Measurements from ENCODE around the gene MAMLD1.

The MAMLD1 gene

DNA sequence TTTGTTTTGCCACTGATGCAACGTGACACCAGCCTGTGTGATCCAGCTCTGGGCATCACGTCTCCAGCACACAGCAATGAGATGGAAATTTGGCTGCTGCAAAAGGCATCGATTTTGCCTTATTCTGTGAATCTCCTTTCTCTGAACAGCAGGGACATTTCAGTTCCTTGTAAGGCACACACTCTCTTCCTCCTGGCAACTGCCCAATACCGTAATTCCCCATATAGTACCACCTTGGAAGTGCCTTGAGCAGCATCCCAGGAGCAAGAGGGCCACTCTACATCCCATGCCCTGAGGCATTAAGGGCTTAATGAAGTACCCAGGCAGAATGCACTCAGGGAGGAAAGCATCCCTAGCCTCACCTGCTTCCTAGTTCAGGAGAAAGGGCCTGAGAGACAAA lies 10.5 kb upstream of the MAMLD1 start:
- DNase-seq (ENCODE audit: low read depth, low spot score), result no peak

DNA sequence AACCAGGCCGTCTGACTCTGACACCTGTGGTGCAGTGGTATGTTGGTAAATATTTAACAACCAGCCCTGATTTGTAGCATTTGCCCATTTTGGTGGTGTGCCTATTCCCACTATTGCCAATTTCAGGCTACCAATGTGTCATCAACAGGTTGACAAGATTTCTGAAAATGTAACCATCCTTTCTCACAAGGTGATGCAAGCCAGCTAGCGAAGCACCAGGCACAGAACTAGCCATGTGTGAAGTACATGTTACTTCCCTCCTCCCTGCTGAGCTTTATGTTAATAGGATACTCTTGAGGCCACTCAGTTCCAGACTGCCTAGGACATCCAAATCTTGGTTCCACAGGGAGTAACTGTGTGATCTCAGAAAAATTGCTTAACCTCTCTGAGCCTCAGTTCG lies 7.2 kb upstream of the MAMLD1 start:
- no peak for DNase-seq (ENCODE audit: low read depth, low spot score)

DNA sequence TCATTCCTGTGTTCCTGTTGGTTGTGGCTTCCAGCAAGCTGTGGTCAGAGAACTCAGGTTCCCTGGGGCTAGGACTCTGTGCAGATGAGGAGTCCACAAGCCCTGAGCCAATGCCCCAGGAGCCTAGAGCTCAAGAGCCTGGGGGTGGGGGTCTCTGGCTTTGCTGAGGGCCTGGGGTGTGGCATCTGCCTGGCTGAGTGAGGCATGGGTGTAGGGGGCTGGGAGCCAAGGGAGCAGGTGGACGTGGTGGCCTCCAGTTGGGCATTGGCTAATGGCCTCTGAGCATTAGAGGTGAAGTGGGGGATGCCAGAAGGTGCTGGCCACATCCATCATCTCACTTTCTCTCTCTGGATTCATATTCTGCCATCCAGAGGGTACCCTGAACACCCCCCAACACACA lies 5.3 kb upstream of the MAMLD1 start:
- no peak for DNase-seq (ENCODE audit: low read depth, low spot score)

DNA sequence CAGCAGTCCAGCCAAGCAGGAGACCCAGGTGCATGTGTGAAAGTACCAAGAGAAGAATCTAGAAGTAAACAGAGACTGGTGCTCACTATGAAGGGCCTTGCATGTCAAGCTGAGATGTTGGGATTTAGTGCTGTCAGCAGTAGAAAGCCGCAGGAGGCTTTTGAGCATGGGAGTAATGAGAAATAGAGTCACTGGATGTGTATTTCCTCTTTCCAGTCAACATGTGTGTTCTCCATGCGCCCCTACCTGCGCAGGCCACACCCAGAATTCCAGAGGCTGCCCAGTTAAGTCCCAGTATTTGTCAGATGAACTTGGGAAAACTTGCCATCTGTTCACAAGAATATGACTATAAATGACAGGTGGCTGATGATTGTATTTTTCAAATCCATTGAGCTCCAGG lies 4.5 kb upstream of the MAMLD1 start:
- DNase-seq (ENCODE audit: low read depth, low spot score), result no peak

DNA sequence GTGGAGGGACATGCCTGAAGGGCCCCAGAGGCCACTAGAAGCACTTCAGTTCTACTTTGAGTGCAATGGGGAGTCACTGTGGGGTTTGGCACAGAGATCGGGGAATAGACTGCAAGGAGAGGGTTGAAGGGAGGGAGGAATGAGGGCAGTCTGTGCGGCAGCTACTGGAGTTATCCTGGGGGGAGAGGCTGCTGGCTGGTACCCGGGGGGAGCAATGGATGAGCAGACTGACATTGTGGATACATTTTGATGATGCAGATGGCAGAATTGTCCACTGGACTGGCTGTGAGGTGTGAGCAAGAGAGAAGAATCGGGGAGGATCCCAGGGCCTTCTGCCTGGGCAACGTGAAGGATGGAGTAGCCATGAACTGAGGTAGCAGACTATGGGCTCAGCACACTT lies 2.8 kb upstream of the MAMLD1 start:
- DNase-seq (ENCODE audit: low read depth, low spot score), result no peak

DNA sequence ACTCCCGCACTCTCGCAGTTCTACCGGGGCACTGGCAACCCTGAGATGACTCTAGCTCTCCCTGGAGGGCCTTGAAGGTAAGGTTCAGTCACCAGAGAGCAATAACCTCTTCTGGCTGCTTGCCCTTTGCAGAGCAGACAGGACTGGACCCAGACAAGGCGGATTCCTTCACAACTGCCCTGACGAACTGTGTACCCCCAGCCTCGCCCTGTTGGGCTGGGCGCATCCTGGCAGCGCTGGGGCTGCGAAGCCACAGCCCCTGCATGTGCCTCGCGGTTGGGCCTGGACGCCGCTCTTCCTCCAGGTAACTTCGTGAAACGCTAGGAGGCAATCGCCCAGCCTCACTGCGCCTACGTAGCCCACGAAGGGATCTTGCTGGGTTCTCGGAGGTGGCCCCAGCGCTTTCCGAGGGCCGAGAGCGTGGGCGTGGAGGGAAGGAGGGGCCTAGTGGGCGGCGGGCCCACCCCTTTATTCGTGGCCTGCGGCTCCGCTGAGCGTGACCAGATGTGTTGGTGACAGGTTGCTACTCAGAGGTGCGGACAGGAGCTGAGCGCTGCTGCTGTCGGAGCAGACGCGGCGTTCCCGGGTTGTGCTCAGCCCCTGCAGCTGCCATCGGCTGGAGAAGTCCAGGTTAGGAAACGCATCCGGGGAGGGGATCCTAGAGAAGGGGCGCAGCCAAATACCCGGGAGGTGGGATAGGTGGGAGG lies 1.9 kb upstream of the MAMLD1 start:
- no peak for DNase-seq (ENCODE audit: low read depth, low spot score)

DNA sequence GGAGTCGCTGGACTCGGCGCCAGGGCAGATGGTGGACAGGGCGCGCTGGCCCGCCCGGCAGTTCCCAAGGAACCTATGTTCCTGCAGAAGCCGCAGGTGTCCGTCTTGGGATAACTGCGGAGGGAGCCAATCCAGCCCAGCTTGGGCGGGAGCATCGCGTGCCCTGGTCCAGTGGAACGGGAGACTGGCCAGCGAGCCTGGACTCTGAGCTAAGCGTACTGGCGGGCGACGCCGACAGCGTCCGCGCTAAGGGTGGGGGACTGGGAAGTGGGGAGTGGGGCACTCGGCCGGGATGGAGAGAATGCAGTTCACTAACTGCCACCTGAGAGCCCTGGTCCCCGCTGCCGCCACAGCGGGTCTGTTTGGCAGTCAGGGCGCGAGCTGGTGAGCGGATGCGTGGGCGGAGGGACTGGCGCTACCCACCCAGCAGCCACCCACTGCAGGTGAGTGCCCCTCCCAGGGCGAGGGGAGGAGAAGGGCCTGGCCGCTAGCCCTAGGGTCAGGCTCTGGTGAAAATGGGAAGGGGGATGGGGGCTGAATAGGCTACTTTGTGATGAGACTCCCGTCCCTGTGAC lies 1.3 kb upstream of the MAMLD1 start:
- no peak for DNase-seq (ENCODE audit: low read depth, low spot score)

DNA sequence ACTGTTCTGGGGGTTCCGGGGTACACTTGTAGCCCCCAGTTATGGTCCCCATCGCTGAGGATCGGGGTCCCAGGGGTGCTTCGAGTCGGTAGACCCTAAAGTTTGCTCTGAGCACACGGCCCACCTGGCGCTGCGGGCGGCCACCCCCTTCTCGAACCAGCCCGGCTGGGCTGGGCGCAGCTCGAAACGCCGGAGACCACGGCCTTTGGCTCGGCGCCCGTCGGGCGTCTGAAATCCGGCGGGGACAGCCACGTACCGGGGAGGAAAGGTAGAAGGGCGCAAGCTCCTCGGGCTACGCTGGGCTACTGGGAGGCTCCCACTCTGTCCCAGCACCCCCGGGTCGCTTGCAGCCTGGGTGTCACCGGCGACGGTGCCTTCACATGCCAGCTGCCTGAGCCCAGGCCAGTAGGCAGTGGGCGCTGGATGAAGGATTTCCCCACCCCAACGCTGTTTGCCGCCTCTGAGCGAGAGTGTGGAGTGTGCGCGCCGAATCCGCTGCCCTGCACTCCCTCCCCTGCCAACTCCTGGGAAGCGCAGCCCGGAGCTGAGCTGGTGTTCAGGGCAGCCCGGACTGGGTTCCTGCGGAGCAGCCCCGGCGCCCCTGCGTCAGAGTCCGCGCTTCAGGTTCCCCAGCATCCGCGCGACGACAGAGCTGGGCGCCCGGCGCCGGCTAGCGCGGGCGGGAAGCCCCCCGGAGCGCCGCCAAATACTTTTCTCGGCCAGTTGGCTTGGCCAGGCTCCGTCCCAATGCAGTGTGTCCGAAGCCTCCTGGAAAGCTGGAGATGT lies 637 bp downstream of the MAMLD1 start:
- no peak for DNase-seq (ENCODE audit: low read depth, low spot score)

DNA sequence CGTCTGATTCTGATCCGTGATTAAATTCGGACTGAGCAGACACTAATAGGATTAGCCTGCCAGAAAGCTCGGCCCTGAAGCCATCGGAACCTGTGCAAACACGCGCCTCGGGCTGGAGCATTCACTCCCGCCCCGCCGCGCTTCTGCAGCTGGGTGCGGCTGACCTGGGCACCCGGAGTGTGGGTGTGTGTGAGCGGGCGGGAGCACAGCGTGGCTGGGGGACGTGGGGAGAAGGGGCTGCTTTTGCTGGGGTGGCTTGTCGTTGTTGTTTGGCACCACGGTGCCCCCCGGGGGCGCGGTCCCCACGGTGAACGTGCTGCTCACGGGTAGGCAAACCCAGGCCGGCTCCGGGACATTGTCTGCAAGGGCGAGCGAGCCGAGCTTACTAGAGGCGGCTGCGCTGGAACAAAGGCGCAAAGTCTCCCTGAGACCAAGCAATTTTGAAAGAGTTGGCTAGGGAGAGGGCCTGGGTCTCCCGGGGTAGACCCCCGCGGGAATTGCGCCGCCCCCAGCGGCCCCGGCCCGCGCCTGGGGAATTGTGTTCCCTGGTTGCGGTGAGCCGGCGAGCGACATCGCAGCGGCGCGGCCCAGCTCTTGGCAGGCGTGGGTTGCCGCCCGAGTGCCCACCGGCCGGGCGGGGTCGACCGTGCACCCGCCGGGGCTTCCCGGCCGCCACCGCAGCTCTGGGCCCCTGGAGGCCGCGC lies 1.4 kb downstream of the MAMLD1 start:
- no peak for DNase-seq (ENCODE audit: low read depth, low spot score)

DNA sequence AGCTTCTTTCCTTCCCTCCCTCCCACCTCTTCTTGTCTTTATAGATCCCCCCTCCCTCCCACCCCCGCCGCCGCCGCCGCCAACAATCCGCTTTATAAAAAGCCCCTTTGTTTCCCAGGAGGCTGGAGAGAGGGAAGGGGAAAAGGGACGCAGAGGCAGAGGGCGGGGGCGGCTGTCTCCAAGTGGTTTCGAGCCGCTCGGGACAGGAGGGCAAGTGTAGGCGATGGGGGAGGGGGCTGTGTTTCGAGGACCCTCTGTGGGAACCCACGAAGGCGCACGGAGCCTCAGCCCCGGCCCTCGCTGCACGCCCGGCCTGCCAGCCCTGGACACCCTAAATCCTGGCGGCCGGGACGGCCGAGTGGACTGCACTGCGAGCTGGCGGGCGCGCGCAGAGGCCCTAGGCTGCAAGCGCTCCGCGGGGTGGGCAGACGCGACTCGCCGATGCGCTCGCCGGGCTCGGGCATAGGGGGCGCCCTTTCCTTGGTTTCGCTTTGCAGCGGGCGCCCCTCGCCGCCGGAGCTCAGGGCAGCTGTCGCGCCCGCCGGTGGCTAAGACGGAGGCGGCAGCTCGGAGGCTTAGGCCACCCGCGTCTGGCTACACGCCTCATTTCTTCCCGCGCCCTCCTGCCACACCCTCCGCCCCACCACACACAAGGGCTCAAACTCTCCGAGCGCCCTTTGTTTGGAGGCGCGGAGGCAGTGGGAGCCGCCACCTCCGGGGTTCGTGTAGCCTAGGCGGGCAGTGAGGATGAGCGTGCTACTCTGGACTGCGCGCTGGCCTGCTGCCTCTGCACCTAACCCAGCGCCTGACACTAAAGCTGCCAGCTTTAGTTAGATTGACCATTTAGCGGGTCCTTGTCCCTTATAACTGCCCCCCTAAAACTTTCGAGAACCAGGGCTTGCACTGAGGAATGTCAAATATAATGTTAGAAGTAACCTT lies 2.2 kb downstream of the MAMLD1 start:
- DNase-seq (ENCODE audit: low read depth, low spot score), result no peak

DNA sequence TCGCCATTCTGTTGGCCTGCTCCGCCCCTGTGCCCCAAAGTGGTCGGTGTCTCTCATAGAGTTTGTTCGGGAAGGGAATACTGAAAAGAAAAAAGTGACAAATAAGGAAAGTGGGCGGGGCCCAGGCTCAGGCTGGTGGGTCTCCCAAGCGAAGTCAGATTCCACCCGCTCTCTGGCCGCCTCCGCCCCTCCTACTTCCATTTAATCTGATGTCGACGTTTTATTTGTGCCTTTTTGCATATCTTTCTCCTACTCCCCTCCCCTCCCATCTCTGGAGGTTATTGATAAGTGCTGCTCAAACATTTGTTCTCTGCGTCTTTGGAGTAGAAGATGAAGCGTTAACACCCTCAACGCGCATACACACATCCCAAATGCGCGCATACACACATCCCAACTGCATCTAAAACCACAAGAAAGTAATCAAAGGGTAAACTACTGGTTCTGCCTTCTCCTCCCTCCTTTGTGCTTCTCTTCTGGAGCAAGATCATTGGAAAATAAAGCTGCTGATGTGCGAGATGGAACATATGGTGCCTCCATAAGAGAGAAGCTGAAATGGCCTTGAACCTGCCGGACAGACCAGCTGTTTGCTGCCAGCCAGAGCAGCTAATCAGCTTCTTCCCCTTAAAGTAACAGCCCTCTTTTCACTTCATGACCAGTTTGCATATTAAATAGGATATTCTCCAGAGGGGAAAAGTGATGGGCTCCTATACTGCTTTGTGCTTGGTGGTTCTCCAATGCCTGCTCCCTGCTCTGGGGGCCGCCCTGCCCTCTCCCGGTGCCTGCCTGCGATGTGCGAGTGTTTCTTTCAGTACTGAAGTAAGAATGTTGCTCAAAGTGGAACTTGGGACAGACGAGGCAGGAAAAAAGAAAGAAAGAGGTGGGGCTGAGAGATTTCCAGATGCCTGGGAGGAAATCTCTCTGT lies 3.1 kb downstream of the MAMLD1 start:
- no peak for DNase-seq (ENCODE audit: low read depth, low spot score)

DNA sequence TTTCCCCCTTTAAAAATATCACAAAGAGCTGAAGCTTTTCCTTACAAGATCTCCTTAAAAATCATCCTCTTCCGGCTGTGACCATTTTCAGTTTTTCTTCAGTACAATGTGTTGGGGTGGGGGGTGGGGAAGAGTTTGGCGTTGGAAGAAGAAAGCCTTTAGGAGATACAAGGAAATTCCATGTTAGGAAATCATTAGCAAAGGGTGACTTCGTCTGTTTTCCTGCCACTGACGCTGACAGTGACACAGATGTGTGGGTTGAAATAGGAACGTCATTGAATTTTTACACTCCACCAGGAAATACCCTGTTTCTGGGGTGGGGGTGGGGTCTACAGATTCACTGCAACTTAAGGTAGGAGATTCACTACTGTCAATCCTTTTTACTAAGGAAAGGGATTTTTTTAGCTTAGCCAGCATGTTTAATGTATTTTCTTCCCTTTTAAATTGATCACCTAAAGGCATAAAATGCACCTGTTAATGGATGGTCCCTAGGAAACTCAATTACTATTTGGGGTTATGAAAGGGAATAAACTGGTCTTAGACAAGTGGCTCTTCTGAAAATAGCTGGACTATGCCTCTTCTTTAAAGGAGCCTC lies 3.9 kb downstream of the MAMLD1 start:
- no peak for DNase-seq (ENCODE audit: low read depth, low spot score)

DNA sequence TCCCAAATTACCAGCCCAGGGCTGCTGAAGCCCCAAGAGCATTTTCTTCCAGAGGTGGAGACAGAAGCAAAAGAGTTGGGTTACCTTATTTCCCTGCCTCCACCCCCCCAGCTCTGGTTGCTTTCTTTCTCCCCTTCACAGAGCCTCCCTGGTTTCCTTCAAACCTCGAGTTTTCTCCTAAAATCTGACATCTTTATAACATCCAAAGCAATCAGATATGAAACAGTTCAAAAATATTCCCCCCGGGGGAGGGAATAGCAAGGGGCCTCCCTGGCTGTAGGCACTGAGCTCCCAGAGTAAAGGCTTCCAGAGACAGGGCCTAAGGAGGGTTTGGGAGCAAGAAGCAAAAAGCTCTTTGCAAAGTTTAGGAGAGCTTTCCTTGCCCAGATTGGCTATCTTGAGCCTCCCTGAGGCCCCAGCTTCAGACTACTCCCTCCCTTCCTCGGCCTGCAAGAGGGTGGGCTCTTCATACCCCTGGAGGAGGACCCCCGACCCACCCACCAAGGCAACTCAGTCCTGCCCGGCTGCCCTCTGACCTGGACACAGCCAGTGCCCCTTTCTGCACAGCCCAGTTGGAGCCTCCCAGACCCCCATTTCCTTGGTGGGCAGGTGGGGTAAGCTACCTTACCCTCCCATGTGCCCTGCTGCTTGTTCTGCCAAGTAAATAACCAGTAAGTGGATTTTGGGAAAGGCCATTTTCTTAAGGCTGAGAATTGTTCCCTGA lies 7.6 kb downstream of the MAMLD1 start:
- DNase-seq (ENCODE audit: low read depth, low spot score), result no peak

DNA sequence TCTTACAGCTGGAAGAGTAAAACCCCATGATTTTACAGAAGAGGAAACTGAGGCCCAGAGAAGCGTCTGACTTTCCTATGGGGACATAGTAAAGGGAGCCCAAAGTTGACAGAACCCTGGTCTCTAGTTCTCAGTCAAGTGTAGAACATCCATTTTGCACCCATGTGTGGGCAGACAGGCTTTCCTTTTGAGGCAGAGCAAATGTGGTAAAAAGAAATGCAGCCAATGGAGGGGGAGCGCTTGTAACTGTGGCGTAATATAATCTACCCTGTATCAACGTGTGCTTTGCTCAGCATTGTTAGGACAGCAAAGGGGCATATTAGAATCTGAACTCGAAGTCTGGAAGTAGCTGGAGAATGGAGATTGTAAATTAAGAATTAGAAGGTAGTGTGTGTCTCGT lies 8.8 kb downstream of the MAMLD1 start:
- no peak for DNase-seq (ENCODE audit: low read depth, low spot score)

DNA sequence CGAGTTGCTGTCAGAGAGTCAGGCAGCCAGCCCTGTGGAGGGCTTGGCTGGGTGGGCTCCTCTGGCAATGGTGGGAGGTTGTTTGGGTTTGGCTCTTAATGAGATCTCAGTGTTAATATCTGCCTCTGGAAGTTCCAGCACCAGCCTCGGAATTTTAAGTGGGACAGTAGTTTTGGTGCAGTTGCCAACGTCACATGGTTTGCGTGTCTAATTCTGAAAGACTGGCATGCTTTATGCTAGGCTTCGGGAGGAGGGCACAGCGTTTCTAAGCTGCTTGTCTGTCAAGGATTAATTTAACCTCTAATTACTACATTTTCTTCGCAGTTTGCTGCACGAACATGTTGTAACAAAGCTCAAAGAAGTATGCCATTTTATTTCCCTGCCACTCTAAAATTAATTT lies 9.2 kb downstream of the MAMLD1 start:
- DNase-seq (ENCODE audit: low read depth, low spot score), result no peak

DNA sequence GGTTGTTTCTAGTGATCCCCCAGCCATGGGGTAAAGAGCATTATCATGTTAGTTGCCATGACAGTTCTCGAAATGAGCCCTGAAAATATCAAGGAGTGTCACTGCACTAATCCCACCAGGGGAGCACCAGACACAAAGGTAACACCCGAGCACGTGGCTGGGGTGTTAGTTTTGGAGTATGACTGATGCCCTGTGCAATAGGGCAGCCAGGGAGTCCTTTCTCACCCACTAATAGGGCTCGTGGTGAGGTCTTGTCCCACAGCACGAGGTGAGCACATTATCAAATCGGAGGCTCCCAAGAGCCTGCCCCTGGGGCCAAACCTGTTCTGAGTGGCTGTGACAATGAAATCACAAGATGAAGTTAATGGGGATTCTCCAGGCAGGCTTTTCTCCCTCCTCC lies 9.6 kb downstream of the MAMLD1 start:
- DNase-seq (ENCODE audit: low read depth, low spot score), result no peak

DNA sequence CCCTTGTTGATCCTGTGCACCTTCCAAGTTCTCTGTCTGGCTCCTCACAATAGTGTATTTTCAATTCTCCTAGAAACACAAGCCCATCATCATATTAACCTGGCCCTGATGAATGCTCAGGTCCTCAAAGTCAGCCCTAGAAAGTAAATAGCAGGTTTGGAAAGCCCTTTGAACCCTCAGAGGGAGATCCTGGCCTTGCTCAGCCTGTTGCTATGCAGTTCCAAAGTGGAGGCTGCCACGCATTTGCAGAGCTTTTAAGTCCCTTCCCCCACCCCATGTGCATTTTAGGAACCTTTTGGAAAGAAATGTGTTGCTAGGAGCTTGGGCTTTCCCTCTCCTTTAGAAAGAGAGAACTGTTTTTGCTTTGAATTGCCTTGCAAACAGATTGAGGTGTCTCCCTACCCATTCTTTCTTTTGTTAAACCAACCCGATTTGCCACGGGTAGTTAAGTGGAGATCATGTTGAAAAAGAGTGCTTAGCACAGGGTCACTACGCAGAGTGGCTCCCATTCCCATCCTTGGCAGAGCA lies 12.2 kb downstream of the MAMLD1 start:
- DNase-seq (ENCODE audit: low read depth, low spot score), result no peak

DNA sequence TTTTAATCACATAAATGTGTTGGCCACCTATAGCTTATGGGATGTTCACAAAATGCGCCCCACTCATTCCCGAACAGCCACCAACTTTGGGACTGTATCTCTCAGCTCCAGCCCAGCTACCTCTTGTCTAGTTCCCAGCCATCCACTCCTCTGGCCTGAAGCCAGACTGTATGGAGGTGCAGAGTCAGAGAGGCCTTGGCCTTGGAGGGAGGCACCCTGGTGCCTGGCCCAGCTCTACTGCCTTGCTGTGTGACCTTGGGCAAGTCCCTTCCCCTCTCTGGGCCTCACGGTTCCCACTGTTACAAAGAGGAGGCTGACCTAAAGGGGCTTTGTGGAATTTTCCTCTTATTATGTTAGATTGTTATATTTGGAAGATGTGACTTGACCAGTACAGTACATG lies 13.9 kb downstream of the MAMLD1 start:
- no peak for DNase-seq (ENCODE audit: low read depth, low spot score)

DNA sequence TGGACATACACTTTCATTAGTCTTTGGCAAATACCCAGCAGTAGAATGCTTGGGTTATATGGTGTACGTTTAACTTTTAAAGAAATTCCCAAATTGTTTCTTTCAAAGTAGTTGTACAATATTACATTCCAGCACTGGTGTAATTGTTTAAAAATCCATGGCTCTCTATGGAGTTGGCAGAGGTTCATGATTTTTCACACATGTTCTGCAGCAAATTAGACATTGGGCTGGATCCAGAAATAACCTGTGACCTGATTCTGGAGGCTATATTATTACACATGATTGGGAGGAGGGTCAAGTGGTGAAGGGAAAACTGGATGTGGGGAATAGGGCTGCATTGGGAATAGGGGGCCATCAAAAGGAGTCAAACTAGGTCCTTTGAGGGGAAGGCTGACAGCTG lies 41.9 kb downstream of the MAMLD1 start:
- no peak for DNase-seq (ENCODE audit: low read depth, low spot score)
